ENCODE measurements around the gene GRK5.

DNA sequence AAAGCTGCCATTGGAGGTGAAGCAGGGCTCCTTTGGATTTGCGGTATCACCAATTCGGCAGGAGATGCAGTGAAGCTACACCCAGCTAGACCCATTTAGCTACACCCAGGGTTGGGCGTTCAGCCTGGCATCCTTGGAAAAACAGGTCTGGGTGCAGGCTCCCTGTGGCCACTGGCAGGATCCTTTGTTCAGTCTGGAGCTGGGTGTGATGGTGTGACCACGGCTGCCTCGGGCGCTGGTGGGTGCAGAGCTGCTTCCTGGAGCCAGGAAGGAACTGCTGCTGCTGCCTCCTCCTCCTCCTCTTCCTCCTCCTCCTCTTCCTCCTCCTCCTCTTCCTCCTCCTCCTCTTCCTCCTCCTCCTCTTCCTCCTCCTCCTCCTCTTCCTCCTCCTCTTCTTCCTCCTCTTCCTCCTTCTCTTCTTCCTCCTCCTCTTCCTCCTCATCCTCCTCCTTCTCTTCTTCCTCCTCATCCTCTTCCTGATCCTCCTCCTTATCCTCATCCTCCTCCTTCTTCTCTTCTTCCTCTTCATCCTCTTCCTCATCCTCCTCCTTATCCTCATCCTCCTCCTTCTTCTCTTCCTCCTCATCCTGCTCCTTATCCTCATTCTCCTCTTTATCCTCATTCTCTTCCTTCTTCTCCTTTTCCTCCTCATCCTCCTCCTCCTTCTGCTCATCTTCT, 84.0 kb downstream of the GRK5 start:
- TF ChIP-seq, protein P1, sequence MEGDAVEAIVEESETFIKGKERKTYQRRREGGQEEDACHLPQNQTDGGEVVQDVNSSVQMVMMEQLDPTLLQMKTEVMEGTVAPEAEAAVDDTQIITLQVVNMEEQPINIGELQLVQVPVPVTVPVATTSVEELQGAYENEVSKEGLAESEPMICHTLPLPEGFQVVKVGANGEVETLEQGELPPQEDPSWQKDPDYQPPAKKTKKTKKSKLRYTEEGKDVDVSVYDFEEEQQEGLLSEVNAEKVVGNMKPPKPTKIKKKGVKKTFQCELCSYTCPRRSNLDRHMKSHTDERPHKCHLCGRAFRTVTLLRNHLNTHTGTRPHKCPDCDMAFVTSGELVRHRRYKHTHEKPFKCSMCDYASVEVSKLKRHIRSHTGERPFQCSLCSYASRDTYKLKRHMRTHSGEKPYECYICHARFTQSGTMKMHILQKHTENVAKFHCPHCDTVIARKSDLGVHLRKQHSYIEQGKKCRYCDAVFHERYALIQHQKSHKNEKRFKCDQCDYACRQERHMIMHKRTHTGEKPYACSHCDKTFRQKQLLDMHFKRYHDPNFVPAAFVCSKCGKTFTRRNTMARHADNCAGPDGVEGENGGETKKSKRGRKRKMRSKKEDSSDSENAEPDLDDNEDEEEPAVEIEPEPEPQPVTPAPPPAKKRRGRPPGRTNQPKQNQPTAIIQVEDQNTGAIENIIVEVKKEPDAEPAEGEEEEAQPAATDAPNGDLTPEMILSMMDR (IDR thresholded peaks at IDR 0.05) = no peak
- TF ChIP-seq POLR2AphosphoS5 (IDR thresholded peaks at IDR 0.05) = no peak
- TF ChIP-seq POLR2A (IDR thresholded peaks at IDR 0.05) = no peak
- no peak for TF ChIP-seq EP300 (IDR thresholded peaks at IDR 0.05; ENCODE audit: low read depth)
